NCI-H446 (cell line): ENCODE data around the gene CUL4A.
"Not testable (repeated sequence)": the region's sequence is repeated elsewhere in the genome, so short reads cannot be mapped to it uniquely, and the experiment has no call there.

ENCODE experiments used
- DNase-seq, 2 experiments: peaks; one replicate each; lab custom pipeline; 2025; lab: John Stamatoyannopoulos, UW

The CUL4A gene

DNA sequence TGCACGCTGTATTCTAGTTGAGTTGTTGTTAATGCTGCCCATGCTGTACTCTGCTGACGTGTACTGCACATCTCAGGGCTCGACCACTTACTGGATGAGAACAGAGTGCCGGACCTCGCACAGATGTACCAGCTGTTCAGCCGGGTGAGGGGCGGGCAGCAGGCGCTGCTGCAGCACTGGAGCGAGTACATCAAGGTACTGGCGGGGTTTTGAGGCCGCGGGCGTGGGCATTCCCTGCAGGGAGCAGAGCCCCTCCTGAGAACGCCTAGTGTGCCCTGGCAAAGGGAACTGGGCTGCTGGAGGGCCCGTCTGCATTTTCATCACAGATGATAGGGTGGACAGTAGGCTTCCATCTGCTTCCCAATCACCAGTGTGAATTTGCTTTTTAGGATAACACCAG lies 29.9 kb downstream of the CUL4A start:
- DNase-seq, result no peak

DNA sequence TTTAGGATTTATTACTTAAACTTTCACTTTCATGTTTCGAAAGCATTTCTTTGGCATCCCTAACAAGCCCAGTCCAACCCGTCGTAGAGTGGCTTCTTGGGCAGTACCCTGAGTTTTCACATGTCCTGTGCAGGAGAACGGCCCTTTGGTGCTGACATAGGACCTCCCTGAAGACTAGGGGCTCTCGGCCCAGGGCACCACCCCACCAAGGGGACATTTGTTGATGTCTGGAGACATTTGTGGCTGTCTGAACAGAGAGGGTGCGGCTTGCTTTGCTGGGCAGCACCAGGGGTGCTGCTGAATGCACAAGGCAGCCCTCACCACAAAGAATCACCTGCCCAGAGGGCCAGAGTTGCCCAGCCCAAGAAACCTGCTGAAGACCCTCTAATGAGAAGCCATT lies 30.6 kb downstream of the CUL4A start:
- no peak for DNase-seq

DNA sequence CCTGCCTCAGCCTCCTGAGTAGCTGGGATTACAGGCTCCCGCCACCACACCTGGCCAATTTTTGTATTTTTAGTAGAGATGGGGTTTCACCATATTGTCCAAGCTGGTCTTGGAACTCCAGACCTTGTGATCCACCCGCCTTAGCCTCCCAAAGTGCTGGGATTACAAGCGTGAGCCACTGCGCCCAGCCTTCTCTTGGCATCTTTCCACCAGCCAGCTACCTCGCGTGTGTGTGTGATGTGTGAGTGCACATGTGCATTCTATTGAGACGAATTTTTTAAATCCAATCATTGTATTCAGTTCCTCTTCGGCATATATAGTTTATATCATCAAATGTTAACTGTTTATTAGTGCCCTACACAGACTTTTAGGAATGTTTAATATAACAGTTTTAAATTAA lies 32.2 kb downstream of the CUL4A start:
- not testable (repeated sequence) for DNase-seq

DNA sequence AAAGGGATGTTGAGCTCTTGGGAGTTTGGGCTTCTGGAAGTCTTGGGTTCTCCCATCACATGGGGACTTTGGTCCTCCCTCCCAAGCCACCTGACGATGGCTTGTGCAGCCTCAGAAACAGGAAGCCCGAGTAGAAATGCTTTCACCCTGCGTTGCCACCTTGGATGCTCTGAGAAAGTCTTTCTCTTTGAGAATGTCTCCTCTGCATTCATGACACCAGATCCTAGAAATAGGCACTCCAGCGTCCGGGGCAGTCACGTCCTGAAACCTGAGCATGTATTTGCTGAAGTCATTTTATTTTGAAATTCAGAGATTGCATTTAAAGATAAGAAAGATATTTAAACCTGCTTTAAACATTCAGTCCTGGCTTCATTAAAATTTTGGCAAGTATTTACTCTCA lies 34.4 kb downstream of the CUL4A start:
- DNase-seq, result no peak

DNA sequence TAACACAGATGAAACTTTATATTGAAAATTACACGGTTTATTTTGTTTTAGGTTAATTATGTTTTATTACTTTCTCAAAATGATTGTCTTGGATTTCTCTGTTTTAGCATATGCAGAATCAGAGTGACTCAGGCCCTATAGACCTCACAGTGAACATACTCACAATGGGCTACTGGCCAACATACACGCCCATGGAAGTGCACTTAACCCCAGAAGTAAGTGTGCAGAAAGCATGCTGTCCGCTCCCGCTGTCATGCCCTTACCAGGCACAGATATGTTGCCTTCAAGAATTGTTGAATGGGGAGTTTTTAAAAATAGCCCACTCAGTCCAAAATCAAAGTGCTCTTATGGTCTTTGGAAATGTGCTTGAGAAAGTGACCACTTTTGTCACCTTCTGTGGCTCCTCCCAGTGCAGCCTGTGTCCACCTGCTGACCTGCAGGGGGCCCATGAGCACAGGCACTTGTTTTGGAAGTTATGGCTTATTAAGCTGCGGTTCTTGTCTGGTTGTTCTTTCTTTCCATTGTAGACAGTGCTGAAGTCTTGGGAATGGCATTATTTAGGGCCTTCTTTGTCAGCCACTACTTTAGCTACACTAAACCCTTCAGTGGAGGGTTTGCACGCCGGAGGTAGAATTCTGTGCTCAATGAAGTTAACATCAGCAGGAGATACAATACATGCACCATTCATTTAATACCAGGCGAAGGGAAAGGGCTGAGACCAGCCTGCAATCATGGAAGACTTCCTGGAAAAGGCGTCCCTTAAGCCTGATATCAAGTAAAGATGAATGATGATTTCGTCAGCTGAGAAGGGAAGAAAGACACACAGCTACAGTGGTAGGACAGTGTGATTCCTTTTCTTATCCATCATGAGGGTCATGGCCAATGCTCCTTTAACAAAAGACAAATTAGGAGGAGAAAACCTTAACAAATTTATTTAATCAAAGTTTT lies 36.7 kb downstream of the CUL4A start:
- DNase-seq, result no peak

DNA sequence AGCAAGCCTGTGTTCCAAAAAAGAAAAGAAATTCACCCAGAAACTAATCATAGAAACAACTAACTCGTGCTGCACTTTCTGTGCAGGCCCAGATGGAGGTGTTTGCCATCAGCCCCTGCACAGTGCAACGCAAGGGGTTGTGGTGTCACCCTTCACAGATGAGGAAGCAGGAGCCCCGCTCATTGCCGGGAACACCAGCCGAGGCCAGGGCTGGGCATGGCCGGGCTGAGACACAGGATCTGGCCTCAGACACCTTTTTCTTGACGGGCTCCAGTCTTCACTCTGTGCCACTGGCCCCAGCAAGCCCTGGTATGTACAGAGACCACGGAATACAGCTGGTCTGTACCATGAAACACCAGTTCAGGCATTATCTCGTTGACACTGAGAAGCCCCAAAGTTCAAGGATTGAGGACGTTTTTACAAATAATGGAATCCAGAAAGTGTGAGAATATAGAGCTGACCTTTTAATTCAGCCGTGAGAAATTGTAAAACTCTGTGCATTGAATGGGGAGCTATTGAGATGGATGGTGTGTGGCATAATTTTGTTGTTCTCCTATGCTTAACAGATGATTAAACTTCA lies 43.2 kb downstream of the CUL4A start:
- no peak for DNase-seq

DNA sequence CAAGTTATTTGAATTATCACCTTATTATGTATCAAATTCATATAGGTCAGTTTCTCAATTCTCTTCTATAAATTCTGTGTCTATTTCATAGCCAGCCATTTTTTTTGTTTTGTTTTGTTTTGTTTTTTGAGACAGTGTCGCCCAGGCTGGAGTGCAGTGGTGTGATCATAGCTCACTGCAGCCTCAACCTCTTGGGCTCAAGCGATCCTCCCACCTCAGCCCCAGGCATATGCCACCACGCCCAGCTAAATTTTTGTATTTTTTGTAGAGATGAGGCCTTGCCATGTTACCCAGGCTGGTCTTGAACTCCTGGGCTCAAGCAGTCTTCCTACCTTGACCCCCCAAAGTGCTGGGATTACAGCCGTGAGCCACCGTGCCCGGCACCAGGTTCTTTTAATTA lies 48.5 kb downstream of the CUL4A start:
- DNase-seq, result not testable (repeated sequence)

DNA sequence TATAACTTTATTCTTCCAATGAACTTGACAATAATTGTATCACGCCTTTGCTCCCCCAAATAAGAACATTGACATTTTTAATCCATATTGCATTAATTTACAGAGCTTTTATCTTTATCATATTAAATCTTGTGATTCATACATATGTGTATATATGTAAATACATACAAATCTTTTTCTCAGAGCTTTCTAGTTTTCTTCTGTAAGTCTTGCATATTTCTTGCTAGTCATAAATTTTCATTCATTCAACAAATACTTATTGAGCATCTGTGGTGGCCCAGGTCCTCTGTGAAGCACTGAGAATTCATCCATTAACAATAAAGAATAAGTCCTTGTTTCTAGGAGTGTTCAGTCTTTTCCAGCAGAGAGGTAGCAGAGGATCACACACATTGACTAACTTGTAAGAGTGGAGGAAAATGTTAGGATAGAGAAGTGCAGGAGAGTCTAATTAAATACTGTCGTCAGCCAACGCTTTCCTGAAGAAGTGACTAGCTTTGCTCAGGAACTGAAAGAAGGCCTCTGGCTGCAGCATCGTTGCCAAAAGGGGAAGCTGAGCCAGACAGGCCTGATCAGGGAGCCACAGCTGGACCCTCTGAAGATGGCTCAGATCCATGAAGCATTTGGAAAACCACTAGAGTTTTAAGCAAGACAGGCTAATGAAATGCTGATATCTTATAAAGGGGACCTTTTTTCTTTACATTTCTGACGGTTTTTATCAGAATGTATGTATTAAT lies 49.1 kb downstream of the CUL4A start:
- DNase-seq, result no peak

DNA sequence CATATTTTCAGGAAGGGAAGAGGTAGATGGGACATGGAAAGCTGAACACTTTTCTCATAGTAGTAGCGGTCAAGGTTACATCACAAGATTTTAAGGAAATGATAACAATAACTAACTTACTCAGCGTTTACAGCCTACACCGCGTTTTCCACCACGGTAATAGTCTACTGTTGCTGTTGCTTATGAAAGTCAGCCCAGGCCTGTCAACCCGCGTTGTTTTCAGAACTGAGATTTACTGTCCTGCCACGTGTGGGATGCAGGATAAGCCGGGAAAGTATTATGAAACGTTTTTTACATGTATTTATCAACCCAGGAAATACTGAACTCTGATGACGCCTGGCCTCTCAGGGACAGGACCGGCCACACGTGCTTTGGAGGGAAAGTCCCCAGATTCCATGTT lies 51.6 kb downstream of the CUL4A start:
- no peak for DNase-seq

DNA sequence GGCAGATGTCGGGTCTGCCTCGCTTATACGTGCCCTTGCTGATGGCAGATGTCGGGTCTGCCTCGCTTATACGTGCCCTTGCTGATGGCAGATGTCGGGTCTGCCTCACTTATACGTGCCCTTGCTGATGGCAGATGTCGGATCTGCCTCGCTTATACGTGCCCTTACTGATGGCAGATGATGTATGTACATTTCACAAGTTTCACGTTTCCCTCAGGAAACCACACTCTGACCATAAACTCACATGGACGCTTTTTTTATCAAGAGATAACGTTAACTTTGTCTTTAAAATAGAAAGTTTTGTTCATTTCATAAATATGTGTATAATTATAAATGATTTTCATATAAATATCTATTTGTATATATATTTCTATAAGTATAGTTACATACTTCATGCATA lies 53.6 kb downstream of the CUL4A start:
- not testable (repeated sequence) for DNase-seq

DNA sequence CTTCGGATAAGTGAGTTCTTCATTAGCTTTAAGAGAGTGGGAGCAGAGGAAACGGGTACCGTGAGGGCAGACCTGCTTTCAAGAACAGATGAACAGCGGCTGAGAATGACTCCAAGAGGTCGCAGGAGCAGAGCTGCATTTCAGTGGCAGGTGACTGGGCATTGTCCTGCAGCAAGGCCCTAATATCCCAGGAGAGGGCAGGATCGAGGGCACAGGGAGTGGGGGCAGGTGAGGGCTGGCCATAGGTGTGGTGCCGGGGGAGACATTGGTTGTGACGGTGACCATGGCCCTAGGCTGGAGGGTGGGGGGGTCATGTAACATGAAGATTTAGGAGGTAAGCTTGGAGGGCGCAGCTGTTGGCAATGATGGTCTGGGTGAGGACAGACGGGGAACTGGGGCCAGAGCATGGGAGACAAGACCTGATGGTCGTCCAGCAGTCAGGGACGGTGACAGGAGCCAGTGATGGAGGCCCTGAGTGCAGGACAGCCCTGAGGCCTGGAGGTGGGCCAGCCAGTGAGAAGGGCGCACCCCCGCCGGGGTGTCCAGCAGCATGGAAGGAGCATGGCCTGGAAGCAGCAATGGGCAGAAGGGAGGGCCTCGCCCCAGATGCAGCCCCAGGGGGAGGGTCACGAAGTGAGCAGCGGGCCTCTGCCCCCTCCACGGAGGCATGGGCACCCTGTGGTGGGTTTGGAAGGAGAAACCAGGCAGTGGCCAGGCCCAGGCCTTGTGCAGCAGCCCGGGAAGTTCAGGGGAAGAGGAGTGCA lies 58.4 kb downstream of the CUL4A start:
- no peak for DNase-seq

DNA sequence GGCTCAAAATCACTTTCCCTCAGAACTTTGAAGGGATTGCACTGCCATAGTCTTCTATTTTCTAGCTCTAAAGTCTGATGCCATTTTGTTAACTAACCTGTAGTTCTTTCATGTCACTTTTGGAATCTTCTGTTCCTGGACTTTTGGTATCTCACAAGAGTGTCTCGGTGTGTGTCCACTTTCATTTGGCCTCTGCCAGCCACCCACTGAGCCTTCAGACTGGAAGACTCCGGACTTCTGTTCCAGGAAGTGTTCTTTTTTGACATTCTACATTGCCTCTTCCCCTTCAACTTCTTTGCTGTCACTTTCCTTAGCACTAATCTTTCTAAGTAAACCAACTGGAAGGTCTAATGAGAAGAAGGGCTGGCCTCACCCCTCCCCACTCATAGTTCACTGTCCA lies 62.6 kb downstream of the CUL4A start:
- DNase-seq, result no peak

DNA sequence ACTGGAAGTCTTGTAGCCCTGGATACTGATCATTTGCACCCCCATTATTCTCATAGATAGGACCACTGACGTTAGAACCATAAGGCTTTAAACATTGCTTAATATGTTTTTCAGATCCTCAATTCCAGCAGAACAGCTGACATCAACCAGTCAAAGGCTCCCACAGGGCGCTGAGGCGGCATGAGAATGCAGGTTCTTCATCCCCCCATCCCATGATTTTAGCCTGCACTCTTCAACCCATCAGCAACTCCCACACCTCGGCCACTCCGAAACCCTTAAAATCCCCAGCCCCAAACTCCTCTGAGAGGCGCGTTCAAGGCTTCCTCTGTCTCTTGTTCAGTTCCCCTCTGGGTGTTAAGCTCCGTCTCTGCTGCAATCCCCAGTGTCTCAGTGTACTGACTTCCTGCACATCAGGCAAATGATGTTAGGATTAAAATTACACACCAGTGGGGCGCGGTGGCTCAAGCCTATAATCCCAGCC lies 63.3 kb downstream of the CUL4A start:
- DNase-seq, result no peak

DNA sequence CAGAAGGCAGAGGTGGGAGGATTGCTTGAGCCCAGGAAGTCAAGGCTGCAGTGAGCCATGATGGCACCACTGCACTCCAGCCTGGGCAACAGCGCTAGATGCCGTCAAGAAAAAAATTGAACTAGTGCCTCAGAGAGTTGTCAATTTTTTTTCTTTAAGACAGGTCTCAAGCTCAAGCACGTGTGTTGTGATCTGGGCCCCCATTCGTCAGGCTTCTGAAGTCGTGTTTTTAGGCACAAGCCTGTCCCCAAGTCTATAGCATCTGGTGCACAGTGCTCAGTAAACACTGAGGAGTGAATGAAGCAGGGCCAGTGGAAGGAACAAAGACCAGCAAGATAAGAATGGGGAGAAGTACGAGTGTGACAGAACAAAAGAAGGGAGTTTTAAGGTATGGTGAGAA lies 63.9 kb downstream of the CUL4A start:
- DNase-seq, result no peak

DNA sequence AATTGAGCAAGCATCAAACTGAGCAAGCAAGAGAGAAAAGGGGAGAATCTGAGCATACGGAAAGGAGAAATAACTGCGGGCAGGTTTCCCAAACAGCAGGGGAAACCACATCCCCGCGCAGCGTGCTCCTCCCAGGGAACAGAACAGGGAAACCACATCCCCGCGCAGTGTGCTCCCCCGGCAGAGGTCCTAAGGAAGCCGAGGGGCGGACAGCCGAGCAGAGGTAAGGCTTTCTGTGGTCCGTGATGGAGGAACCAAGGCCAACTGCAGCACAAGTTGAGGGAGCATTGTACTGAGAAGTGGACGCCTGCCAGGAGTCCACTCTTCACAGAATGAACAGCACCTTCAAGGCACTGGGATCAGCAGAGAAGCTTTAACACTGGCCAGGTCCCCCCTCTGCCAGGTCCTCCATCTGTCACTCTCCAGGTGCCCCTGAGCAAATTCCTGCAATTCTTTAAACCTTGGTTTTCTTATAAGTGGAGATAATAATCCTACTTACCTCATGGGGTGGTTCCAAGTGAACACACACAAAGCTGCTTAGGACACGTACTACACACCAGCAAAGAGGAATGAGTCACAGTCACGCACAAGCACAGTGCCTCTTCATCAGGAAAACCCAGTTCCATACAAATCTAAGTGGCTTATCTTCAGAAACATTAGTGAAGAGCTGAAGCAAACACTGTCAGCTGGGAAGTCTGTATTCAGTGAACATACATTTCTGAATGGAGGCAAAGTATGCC lies 64.6 kb downstream of the CUL4A start:
- DNase-seq, result no peak

DNA sequence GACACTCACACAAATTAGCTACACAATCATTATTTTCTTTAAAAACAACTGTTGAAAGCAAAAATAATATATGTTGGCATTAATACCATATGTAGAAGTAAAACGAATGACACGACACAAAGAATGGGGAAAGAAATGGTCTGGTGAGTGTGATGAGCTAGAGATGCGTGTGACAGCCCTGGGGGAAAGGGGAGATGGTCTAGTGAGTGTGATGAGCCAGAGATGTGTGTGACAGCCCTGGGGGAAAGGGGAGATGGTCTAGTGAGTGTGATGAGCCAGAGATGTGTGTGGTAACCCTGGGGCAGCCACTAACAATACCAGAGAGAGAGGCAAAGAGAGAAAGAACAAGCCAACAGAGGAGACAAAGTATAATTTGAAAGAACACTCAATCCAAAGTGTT lies 65.3 kb downstream of the CUL4A start:
- DNase-seq, result no peak

DNA sequence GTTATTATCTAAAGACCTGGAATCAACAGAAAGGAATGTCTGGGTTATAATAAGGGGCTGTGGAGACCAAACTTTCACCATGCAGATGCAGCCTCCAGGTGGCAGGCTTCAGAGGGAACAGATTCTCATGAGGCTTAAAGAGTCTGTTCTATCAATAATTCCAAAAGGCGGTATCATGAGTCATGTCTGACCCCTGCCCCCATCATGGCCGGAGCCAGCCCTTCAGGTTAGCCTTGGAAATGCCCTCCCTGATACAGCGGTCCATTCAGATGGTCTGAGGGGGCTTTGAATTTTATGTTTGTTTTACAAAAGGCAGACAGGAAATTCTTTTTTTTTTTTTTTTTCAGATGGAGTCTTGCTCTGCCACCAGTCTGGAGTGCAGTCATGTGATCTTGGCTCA lies 66.0 kb downstream of the CUL4A start:
- peak in 1 of 2 experiments; percentile 1 for DNase-seq

DNA sequence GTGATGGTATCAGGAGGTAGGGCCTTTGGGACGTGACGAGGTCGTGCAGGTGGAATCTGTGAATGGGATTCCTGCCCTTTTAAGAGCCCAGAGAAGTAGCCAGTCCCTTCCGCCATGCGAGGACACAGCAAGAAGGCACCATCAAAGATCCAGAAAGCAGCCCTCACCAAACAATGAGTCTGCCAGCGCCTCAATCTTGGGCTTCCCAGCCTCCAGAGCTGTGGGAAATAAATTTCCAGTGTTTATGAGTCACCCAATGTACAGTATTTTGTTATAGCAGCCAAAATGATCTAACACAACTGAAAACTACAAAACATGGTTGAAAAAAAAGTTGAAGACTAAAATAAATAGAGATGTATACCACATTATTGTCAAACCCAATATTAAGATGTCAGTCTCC lies 70.7 kb downstream of the CUL4A start:
- no peak for DNase-seq

DNA sequence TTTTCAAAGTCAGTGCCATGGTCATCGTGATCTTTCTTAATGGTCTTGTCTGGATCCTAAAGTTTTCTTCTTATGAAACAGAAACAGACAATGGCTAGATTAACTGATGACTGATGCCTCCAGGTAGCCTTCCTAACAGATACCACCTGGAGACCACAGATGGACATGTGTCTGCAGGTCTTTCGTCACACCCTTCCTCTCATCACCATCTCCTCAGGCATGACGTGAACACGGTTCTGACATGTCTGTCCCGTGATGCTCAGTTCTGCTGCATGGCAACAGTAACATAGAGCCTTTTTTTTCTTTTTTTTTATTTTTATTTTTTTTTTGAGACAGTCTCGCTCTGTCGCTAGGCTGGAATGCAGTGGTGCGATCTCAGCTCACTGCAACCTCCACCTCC lies 74.5 kb downstream of the CUL4A start:
- no peak for DNase-seq

DNA sequence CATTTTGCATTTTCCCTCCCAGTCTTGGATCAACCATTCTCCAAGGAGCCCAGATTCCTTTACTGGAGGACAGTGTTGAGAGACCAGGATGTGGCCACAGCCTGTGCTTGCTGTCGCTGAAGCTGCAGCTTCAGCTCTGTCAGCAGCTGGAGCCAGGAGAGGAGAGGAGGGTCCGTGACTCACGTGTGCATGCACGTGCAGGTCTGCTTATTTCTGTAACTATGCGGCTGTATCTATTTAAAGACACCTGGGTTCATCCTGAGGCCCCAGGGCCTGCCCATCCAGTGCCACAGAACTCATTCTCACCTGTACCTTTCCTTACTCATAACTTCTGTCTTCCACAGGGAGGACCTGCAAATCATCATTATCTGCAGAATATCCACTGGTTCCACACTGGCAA lies 79.5 kb downstream of the CUL4A start:
- DNase-seq, result no peak

DNA sequence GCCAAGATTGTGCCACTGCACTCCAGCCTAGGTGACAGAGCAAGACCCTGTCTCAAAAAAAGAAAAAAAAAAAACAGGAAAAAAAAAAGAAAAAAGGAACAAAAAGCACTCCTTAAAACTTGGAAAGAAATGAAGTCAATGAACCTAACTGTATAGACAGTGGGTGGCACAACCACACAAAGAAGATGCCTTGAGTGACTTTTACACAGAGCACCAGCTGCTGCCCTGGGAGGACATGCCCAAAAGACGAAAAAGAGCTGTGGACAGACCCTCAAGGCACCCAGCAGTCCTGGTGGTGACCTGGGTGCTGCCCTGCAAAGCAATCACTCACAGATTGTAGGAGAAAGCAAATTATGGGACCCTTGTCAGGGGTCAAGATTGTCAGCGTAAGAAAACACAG lies 81.7 kb downstream of the CUL4A start:
- no peak for DNase-seq
